ENCODE results near the gene TMEM238.

The TMEM238 gene

GRCh38 chr19:55385724-55386492, 1.8 kb upstream of the TMEM238 start, which contains the start of gene RPL28:
TSS of gene RPL28 (plus strand) at chr19:55385932. CDS start at chr19:55386358, 426 bp downstream.
- Histone ChIP-seq H3K27me3 (no peaks in the 10 kb centered on the region), H4K20me1 (peaks cover 50 to 51% (median 51%) of the 10 kb centered on the region in 11 experiments), H3K27ac (peak within 1 kb of the TSS; percentile 85 to 95 (median 92)), H3K9ac (peak within 1 kb of the TSS; percentile 90 to 99 (median 96)), H3K4me2 (peak within 1 kb of the TSS; percentile 97 to 100 (median 100)), H3K9me3 (replicated peaks in 1 of 11) (no peaks in the 10 kb centered on the region), H3K4me3 (peak within 1 kb of the TSS; percentile 81 to 99 (median 94)), H3K36me3 (peaks cover 45 to 49% (median 46%) of the 10 kb centered on the region in 11 experiments), H3K4me1 (peaks cover 59 to 74% (median 66%) of the 10 kb centered on the region in 10 experiments)
- no peak for TF ChIP-seq Cebpa-rat (IDR thresholded peaks at IDR 0.05)

GRCh38 chr19:55384920-55385723, 1.0 kb upstream of the TMEM238 start:
- Histone ChIP-seq H3K4me2 (peak overlapping the region; percentile 95 to 100 (median 100)), H3K27ac (peak overlapping the region; percentile 85 to 95 (median 92)), H3K4me3 (peak overlapping the region; percentile 81 to 99 (median 94)), H3K27me3 (no peaks in the 10 kb centered on the region), H3K9ac (peak overlapping the region; percentile 90 to 99 (median 96)), H3K4me1 (peaks cover 53 to 66% (median 58%) of the 10 kb centered on the region in 10 experiments), H4K20me1 (peaks cover 42 to 44% (median 43%) of the 10 kb centered on the region in 11 experiments), H3K9me3 (replicated peaks in 1 of 11) (no peaks in the 10 kb centered on the region), H3K36me3 (peaks cover 37 to 41% (median 39%) of the 10 kb centered on the region in 11 experiments)
- TF ChIP-seq Cebpa-rat (IDR thresholded peaks at IDR 0.05), result no peak

- Histone ChIP-seq H3K36me3 (peaks cover 21 to 25% (median 22%) of the 10 kb centered on the region in 11 experiments), H3K27ac (peak overlapping the region; percentile 85 to 95 (median 92)), H4K20me1 (peaks cover 26 to 27% (median 27%) of the 10 kb centered on the region in 11 experiments)
Observed at GRCh38 chr19:55383279-55384130, 587 bp downstream of the TMEM238 start.

DNA sequence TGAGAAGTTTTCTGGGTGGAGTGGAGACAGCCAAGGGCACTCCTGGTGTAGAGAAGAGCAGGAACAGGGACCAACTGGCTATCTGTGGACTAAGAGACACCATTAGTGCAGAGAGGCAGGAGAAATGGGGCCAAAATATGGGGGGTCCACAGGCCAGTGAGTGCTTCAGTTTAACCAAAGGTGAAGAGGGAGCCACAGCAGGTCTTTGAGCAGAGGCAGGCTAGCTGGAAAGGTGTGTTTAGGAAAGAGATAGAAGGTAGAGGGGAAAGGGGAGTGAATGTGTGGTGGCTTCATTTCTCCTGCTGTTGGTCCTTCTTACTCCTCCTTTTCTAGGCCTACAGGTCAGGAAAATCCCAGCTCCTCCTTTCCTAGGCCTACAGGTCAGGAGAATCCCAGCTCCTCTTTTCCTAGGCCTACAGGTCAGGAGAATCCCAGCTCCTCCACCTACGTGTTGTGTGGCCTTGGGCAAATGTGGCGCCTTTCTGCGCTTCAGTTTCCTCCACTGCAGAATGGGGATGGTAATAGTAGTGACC, 1.5 kb downstream of the TMEM238 start:
- Histone ChIP-seq H3K9ac (peak overlapping the region; percentile 76 to 99 (median 96); a peak in 20 of 22 replicates), H3K9me3 (replicated peaks in 1 of 11) (no peaks in the 10 kb centered on the region), H3K27me3 (peaks cover 0 to 7% (median 4%) of the 10 kb centered on the region in 11 experiments; a peak in 17 of 22 replicates), H3K4me3 (peak overlapping the region in 9 of 10 experiments; percentile 81 to 99 (median 95); a peak in 17 of 20 replicates), H4K20me1 (peaks cover 17 to 22% (median 18%) of the 10 kb centered on the region in 11 experiments), H3K4me1 (peaks cover 28 to 41% (median 34%) of the 10 kb centered on the region in 10 experiments), H3K36me3 (peaks cover 12 to 15% (median 13%) of the 10 kb centered on the region in 11 experiments), H3K27ac (peak overlapping the region in 5 of 11 experiments; percentile 85 to 95 (median 94); a peak in 10 of 22 replicates), H3K4me2 (peak overlapping the region; percentile 95 to 100 (median 100))
- TF ChIP-seq Cebpa-rat (IDR thresholded peaks at IDR 0.05), result no peak

More at GRCh38 chr19:55383279-55384130, 587 bp downstream of the TMEM238 start:
- Histone ChIP-seq H3K4me2 (peak overlapping the region; percentile 95 to 100 (median 100)), H3K9me3 (replicated peaks in 1 of 11) (no peaks in the 10 kb centered on the region), H3K27me3 (no peaks in the 10 kb centered on the region), H3K4me1 (peaks cover 37 to 50% (median 42%) of the 10 kb centered on the region in 10 experiments), H3K4me3 (peak overlapping the region; percentile 81 to 99 (median 94)), H3K9ac (peak overlapping the region; percentile 90 to 99 (median 96))
- no peak for TF ChIP-seq Cebpa-rat (IDR thresholded peaks at IDR 0.05)

DNA sequence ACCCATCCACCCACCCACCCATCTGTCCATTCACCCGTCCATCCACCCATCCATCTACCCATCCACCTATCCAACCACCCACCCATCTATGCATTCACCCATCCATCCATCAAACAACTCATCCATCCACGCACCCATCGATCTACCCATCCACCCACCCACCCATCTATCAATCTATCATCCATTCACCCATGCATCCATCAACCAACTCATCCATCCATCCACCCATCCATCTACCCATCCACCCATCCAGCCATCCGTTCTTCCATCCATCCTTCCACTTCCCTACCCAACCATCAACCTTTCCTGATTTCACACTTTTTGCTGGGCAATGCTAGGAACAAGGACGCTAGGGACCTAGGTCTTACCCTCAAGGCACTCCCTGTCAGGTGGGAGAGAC, 2.1 kb downstream of the TMEM238 start:
- H3K4me1 ChIP-seq, result peaks cover 22 to 35% (median 28%) of the 10 kb centered on the region in 10 experiments
- H3K4me3 ChIP-seq, result no peak overlapping the region
- peak overlapping the region; percentile 95 to 100 (median 100); a peak in 21 of 22 replicates for H3K4me2 ChIP-seq

DNA sequence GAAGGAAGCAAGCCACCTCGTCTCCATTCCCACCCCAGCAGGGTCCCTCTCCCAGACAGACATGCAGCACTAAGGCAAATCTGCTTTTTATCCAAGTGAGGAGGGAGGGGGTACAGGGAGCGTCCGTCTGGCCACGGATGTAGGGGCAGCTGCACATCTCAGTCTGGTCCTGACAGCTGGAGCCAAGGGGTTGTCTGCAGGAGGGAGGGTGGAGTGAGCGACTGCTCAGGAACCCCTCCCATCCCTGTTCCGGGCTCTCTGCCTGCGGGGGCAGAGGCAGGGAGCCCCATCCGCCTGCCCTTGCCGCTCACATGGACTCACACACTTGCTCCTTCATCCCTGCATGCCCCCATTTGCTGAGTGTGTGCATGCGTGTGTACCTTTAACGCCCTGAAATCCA, 4.9 kb downstream of the TMEM238 start:
- H3K36me3 ChIP-seq, result no peaks in the 10 kb centered on the region
- no peak overlapping the region for H3K27ac ChIP-seq
- peaks cover 17 to 33% (median 24%) of the 10 kb centered on the region in 10 experiments for H3K4me1 ChIP-seq
- H3K9me3 ChIP-seq (replicated peaks in 1 of 11), result no peaks in the 10 kb centered on the region
- H3K4me3 ChIP-seq, result no peak overlapping the region
- TF ChIP-seq Cebpa-rat (IDR thresholded peaks at IDR 0.05), result no peak
- H3K9ac ChIP-seq, result no peak overlapping the region
- H3K4me2 ChIP-seq, result no peak overlapping the region
- peaks cover 0 to 6% (median 0%) of the 10 kb centered on the region in 11 experiments; a peak in 4 of 22 replicates for H4K20me1 ChIP-seq
- peaks cover 17 to 34% (median 27%) of the 10 kb centered on the region in 11 experiments for H3K27me3 ChIP-seq

More for the DNA sequence above, 2.1 kb downstream of the TMEM238 start:
- peak overlapping the region in 2 of 11 experiments; percentile 96 to 97; a peak in 2 of 22 replicates for H3K9ac ChIP-seq
- H3K27me3 ChIP-seq, result peaks cover 0 to 11% (median 8%) of the 10 kb centered on the region in 11 experiments; a peak in 18 of 22 replicates
- TF ChIP-seq Cebpa-rat (IDR thresholded peaks at IDR 0.05), result no peak
- H3K9me3 ChIP-seq (replicated peaks in 1 of 11), result no peaks in the 10 kb centered on the region
- no peak overlapping the region for H3K27ac ChIP-seq
- peaks cover 11 to 18% (median 12%) of the 10 kb centered on the region in 11 experiments for H4K20me1 ChIP-seq
- peaks cover 6 to 10% (median 8%) of the 10 kb centered on the region in 11 experiments for H3K36me3 ChIP-seq

DNA sequence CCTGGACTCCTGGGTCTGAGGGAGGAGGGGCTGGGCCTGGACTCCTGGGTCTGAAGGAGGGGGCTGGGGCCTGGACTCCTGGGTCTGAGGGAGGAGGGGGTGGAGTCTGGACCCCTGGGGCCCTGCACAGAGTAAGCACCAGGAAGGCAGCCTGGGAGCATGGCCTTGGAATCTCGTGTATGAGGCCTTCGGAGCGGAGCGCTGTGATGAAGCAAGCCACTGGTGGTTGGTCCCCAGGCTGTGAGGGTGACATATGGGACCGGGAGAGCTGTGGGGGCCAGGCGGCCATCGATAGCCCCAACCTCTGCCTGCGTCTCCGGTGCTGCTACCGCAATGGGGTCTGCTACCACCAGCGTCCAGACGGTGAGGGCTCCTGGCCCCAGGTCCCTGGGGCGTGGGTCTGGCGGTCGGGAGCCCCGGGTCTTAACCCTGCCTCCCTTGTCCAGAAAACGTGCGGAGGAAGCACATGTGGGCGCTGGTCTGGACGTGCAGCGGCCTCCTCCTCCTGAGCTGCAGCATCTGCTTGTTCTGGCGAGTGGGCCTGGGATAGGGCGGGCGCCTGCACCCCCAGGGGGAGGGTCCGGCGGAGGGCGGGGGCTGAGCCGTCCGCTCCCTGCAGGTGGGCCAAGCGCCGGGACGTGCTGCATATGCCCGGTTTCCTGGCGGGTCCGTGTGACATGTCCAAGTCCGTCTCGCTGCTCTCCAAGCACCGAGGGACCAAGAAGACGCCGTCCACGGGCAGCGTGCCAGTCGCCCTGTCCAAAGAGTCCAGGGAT, 6.5 kb downstream of the TMEM238 start:
- Histone ChIP-seq H3K9ac (no peak overlapping the region), H3K4me3 (no peak overlapping the region), H4K20me1 (peaks cover 0 to 10% (median 0%) of the 10 kb centered on the region in 11 experiments; a peak in 5 of 22 replicates), H3K4me2 (no peak overlapping the region), H3K36me3 (no peaks in the 10 kb centered on the region), H3K27me3 (peaks cover 25 to 50% (median 43%) of the 10 kb centered on the region in 11 experiments), H3K4me1 (peaks cover 10 to 27% (median 17%) of the 10 kb centered on the region in 10 experiments), H3K27ac (no peak overlapping the region), H3K9me3 (replicated peaks in 1 of 11) (no peaks in the 10 kb centered on the region)
- no peak for TF ChIP-seq Cebpa-rat (IDR thresholded peaks at IDR 0.05)
